Ureter (tissue), 1 donor: ENCODE data around the gene THAP11. TPM values are rescaled to one million over a fixed set of nuclear protein-coding genes. Genes with fewer than 3 reads are reported as not detected.
"Not testable (repeated sequence)": the region's sequence is repeated elsewhere in the genome, so short reads cannot be mapped to it uniquely, and the experiment has no call there.

Experiments used
- DNase-seq: peaks from one replicate; pipeline ENCODE4 v3.0.0-alpha.2; 2020; ENCODE audit warnings: low spot score
- total RNA-seq: library from RNA; stranded (reverse); gene quantifications from one replicate; pipeline ENCODE4 v1.2.4, GENCODE V29; 2023
- donor health status: DM: yes; HTN: yes; CAD: no.

Gene THAP11
- total RNA-seq, 1 donor from 2014 or later: 22.8 TPM

DNA sequence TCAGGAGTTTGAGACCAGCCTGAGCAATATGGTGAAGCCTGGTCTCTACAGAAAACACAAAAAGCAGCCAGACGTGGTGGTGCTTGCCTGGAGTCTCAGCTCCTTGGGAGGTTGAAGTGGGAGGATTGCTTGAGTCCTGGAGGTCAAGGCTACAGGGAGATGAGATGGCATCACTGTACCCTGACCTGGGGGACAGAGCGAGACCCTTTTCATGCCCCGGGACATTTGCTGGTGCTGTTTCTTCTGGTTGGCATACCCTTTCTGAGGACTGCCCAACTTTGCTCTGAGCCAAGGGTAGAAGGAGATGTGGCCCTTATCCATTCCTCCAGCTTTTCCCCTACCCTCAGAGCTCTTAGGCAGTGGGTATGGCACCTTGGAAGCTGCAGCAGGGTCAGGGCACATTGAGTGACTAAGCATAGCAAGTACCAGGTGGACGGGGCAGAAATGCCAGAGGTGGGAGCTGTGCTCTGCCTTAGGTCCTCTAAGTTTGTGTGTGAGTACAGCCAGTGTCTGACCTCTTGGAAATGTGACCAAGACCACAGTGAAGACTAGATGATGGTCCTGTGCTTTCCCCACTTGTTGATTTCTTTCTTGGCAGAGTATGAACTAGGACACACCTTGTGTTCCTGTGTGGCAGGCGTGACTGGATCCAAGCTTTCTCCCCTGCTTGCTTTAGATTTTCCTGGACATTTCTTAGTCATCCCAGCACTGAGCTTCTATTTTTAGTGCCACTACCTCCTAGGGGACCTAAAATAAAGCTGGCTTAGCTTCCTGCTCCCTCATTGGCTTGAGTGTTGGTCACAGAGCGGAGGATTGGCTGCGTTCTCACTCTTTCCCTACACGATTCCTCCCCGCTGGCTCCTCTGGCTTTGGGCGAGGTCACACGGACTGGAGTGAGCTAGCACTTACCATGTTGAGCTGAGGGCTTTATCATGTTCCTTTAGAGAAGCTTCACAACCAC lies 20.8 kb downstream of the THAP11 start:
- DNase-seq: no peak

DNA sequence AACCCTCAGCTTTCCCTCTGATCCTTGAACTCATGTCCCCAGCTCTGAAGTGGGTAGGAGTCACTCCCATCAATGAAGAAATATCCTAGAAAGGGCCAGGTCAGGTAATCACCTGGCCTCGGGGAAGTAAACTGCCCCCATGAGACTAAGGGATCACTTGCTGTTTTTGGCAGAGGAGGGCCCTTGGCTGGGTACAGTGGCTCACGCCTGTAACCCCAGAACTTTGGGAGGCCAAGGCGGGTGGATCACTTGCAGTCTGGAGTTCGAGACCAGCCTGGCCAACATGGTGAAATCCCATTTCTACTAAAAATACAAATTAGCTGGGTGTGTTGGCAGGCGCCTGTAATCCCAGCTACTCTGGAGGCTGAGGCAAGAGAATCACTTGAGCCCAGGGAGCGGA lies 21.9 kb downstream of the THAP11 start:
- DNase-seq: not testable (repeated sequence)

DNA sequence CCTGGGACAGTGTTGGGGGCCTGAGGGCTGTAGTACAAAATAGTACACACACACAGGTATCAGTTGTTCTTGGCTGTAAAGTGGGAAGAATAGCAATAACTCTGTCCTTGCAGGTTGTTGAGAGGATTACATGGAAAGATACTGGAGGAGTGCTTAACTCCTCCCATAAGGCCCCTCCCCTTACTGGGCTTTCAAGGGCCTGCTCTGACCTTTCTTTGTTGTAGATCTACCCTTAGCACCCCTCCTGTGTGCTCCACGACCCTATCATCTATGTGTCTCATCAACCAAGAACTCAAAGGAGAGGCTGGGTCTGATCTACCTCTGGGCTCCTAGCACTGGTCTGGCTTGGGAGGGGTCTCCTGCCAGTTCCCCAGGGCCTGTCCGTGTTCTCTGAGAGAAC lies 22.5 kb downstream of the THAP11 start:
- no peak for DNase-seq

- no peak for DNase-seq
Measured at GRCh38 chr16:67865318-67865717, 23.2 kb downstream of the THAP11 start.

- DNase-seq: no peak
Measured at GRCh38 chr16:67868290-67868689, 26.2 kb downstream of the THAP11 start.

GRCh38 chr16:67869653-67870052 lies 27.5 kb downstream of the THAP11 start:
- DNase-seq: no peak

DNA sequence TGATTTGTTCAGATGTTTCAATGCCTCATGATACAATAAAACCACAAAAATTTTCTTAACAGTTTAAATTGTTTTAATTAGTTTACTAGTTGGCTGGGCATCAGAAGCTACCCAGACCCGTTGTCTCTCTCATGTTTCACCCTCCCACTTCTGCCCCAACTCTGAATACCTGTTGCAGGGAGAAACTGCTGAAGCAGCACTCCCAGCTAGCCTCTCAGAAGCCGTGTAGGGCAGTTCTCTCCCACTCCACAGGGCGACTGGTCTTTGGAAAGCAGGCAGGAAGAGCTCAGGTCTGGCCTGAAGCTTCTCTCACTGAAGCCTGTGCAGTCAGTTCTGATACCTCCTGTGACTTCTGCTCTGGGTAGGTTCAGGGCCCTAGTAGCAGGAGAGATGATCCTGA lies 29.1 kb downstream of the THAP11 start:
- no peak for DNase-seq

- no peak for DNase-seq
Measured at GRCh38 chr16:67872131-67872630, 30.1 kb downstream of the THAP11 start.

DNA sequence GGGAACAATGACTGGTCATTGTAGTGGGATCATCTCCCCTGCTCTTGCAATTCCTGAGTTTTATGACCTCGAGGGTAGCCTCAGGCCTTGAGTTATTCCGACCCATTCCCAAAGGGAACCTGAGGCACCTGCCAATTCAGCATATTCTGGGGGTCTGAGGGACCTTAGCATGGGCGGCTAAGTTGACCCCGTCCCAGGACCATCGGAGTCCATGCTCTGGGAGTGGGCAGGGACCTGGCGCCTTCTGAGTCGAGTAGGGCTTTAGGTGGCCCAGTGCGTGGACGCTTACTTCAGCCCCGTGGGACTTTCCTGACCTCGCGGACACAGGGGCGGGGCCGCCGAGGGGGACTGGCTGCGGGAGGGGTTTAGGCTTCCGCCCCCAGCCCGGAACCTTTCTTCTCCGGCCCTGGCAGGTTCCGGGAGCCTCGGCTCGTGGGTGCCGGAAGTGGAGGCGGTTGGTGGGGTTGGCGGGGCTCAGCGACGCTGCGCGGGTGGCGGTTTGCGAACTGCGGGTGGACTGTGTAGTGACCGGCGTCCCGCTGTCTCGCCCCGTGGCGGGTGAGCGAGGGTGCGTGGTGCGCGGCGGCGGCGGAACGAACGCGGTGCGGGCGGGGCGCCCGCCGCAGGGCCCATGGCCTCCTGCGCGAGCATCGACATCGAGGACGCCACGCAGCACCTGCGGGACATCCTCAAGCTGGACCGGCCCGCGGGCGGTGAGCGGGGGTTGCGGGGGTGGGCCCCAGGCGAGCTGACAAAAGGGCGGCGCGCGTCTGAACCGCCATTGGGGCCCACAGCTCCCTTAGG lies 30.7 kb downstream of the THAP11 start, which contains the start of gene EDC4:
Gene EDC4 (plus strand): TSS at position 422 of the 804 bp plus-strand sequence. CDS start 210 bp downstream, at position 632.
- peak; percentile 83 for DNase-seq

GRCh38 chr16:67873435-67874370 lies 31.6 kb downstream of the THAP11 start:
- DNase-seq: no peak

DNA sequence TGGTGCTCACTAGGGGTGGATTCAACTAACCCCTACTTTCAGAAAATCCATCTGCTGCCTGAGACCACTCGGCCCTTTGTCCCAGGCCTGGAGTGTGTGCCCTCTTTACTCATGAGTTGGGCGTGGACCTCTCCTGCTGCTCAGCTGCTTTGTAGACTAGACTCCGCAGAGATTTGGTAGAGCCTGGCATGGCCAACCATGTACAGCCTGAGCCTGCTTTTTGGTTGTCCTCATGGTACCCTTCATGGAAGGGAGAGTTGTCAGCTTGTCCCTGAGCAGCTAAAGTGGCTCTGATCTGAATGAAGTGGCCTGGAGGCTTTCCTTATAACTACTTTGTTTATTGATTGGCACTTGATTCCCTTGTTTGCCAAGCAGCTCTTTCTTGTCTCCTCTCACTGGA lies 32.3 kb downstream of the THAP11 start:
- no peak for DNase-seq

- DNase-seq: no peak
Measured at GRCh38 chr16:67877064-67877463, 34.9 kb downstream of the THAP11 start.

GRCh38 chr16:67878232-67878631 lies 36.1 kb downstream of the THAP11 start:
- DNase-seq: no peak

GRCh38 chr16:67878846-67879245 lies 36.7 kb downstream of the THAP11 start:
- no peak for DNase-seq

- DNase-seq: no peak
Measured at GRCh38 chr16:67879462-67879861, 37.3 kb downstream of the THAP11 start.

- no peak for DNase-seq
Measured at GRCh38 chr16:67879936-67880335, 37.8 kb downstream of the THAP11 start.

DNA sequence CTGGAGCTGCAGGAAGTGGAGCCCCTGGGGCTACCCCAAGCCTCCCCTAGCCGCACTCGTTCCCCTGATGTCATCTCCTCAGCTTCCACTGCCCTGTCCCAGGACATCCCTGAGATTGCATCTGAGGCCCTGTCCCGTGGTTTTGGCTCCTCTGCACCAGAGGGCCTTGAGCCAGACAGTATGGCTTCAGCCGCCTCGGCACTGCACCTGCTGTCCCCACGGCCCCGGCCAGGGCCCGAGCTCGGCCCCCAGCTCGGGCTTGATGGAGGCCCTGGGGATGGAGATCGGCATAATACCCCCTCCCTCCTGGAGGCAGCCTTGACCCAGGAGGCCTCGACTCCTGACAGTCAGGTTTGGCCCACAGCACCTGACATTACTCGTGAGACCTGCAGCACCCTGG lies 38.5 kb downstream of the THAP11 start:
- no peak for DNase-seq

DNA sequence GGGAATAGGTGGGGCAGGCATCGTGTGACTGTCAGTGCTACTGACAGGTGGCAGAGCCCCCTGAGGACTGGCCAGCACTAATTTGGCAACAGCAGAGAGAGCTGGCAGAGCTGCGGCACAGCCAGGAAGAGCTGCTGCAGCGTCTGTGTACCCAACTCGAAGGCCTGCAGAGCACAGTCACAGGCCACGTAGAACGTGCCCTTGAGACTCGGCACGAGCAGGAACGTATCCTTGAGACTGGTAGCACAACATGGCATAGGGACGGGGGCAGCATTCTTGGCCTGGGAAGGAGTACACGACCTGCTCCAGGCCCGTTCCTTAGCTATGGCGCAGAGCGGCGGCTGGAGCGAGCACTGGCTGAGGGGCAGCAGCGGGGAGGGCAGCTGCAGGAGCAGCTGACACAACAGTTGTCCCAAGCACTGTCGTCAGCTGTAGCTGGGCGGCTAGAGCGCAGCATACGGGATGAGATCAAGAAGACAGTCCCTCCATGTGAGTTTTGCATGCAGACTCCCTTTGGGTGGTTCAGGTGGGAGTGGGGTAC lies 39.6 kb downstream of the THAP11 start:
- no peak for DNase-seq

GRCh38 chr16:67882374-67883145 lies 40.4 kb downstream of the THAP11 start:
- DNase-seq: no peak
